HL-60 (cell line): ENCODE data around the gene COP1.

Source experiments
- CTCF ChIP-seq: IDR thresholded peaks from one replicate; pipeline ENCODE4 v1.5.1; 2011; ENCODE audit warnings: low read length, control low read depth, inconsistent platforms; ENCODE audit not compliant: insufficient read depth
- GABPA ChIP-seq: IDR thresholded peaks from 2 replicates; pipeline ENCODE4 v1.6.1; 2012; ENCODE audit warnings: low read depth
- POLR2AphosphoS5 ChIP-seq: IDR thresholded peaks from 2 replicates; pipeline ENCODE4 v1.6.1; 2012; ENCODE audit warnings: low read depth
- SPI1 ChIP-seq: IDR thresholded peaks from 2 replicates; pipeline ENCODE4 v1.6.1; 2012; ENCODE audit warnings: low read depth, mild to moderate bottlenecking, borderline replicate concordance

GRCh38 chr1:176056312-176056711, 150.8 kb downstream of the COP1 start:
- no peak for TF ChIP-seq CTCF
- no peak for TF ChIP-seq POLR2AphosphoS5
- no peak for TF ChIP-seq GABPA
- no peak for TF ChIP-seq SPI1
